Lower leg skin (tissue), 3 donors: ENCODE data around the gene TNFSF8.

ENCODE experiments used
- POLR2A ChIP-seq, 2 donors: fragments of 450-650 bp; IDR thresholded peaks; one replicate each; pipeline ENCODE4 v1.6.1; 2016 to 2017; ENCODE audit warnings: antibody characterized with exemption in 2 of 2, mild to moderate bottlenecking in 1 of 2, moderate library complexity in 1 of 2
- TF ChIP-seq, protein P1 (sequence below), 3 donors: fragments of 450-650 bp; IDR thresholded peaks; one replicate each; pipeline ENCODE4 v1.5.1; 2016; ENCODE audit warnings: antibody characterized with exemption in 3 of 3, mild to moderate bottlenecking in 3 of 3, moderate library complexity in 2 of 3

DNA sequence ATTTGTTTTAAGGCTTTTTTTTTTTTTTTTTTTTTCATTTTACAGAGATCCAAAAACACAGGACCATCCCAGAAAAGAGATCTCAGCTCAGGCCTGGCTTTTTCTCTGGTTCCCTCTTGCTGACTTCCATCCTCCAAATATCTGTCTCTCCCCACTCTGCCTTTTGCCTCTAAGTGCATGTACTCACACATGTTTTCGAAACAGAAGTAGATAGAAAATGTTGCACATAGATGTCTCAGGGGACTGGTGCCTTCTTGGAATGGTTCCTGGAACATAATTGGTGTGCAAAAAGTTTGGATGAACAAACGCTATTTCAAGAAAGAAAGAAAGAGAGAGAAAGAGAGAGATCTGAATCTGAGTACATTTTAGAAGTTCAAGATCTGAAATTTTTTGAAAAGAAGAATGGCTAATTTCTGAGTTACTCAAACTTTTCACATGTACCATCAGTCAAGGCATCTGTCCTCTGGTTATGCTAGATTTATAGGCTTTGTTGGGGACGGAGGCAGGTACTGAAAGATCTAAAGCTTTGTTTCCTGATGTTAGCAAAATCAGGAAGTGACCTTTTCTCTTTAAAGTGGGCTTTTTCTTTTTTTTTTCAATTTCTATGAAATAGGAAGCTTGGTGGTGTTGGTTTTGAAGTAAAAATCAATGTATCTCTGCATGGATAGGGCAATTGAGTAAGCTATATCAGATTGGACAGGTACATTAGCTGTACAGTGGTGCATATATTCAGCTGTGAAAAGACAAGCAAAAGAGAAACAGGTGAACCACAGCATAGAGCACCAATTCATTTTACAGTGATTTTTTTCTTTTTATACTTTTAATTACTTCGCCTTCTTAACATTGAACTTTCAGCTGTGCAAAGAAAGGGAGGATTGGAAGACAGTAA, 8.5 kb upstream of the TNFSF8 start:
- no peak for TF ChIP-seq POLR2A (IDR thresholded peaks at IDR 0.05)
- TF ChIP-seq, protein P1, sequence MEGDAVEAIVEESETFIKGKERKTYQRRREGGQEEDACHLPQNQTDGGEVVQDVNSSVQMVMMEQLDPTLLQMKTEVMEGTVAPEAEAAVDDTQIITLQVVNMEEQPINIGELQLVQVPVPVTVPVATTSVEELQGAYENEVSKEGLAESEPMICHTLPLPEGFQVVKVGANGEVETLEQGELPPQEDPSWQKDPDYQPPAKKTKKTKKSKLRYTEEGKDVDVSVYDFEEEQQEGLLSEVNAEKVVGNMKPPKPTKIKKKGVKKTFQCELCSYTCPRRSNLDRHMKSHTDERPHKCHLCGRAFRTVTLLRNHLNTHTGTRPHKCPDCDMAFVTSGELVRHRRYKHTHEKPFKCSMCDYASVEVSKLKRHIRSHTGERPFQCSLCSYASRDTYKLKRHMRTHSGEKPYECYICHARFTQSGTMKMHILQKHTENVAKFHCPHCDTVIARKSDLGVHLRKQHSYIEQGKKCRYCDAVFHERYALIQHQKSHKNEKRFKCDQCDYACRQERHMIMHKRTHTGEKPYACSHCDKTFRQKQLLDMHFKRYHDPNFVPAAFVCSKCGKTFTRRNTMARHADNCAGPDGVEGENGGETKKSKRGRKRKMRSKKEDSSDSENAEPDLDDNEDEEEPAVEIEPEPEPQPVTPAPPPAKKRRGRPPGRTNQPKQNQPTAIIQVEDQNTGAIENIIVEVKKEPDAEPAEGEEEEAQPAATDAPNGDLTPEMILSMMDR (IDR thresholded peaks at IDR 0.05) = no peak
